Measurements from ENCODE around the gene WIPI1.
A peak's percentile ranks its signal among the peaks of the same experiment; 100 is the strongest.
"Not testable (repeated sequence)": the region's sequence is repeated elsewhere in the genome, so short reads cannot be mapped to it uniquely, and the experiment has no call there.

Gene WIPI1

GRCh38 chr17:68383443-68384321 lies 73.6 kb downstream of the WIPI1 start:
- no peak for DNase-seq

GRCh38 chr17:68383120-68383442 lies 74.2 kb downstream of the WIPI1 start:
- DNase-seq, result no peak

- no peak for DNase-seq
Observed at GRCh38 chr17:68382582-68383085, 74.7 kb downstream of the WIPI1 start.

GRCh38 chr17:68381076-68381900 lies 76.0 kb downstream of the WIPI1 start:
- DNase-seq, result peak; percentile 60

GRCh38 chr17:68379692-68380677 lies 77.3 kb downstream of the WIPI1 start:
- DNase-seq, result peak; percentile 0

GRCh38 chr17:68379177-68379510 lies 78.2 kb downstream of the WIPI1 start:
- no peak for DNase-seq

GRCh38 chr17:68378268-68379176 lies 78.8 kb downstream of the WIPI1 start:
- peak; percentile 79 for DNase-seq

- no peak for DNase-seq
Observed at GRCh38 chr17:68377771-68378267, 79.5 kb downstream of the WIPI1 start.

- not testable (repeated sequence) for DNase-seq
Observed at GRCh38 chr17:68376178-68376577, 81.1 kb downstream of the WIPI1 start.

- DNase-seq, result no peak
Observed at GRCh38 chr17:68375566-68375965, 81.7 kb downstream of the WIPI1 start.
